ENCODE data around the gene ZNF598.

DNA sequence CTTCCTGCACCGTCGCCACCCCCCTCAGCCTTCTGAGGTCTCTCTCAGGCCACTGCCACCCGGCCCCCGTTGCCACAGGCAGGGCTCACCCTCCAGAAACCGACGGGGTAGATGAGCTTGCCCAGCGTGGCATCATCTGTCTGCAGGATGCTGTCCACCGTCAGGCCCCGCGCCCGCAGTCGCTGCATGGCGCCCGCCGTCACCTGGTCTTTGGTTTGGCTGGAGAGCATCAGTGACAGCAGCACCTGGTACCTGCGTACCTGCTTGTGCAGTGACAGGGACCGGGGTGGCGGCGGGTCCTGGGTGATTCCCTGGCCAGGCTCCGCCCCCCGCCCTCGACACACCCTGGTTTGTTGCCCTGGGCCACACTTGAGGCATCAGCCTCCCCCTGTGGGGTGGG, 34.9 kb upstream of the ZNF598 start:
- TF ChIP-seq POLR2AphosphoS5 (IDR thresholded peaks at IDR 0.05; ENCODE audit: low read depth, low read length): no peak
- TF ChIP-seq POLR2A (IDR thresholded peaks at IDR 0.05; ENCODE audit: low read depth, low read length): no peak
